HG03460 (cell line): Measurements from ENCODE around the gene MPDU1.
"Not testable (repeated sequence)": the region's sequence is repeated elsewhere in the genome, so short reads cannot be mapped to it uniquely, and the experiment has no call there.

ENCODE experiments used
- ATAC-seq: cut with Tn5 transposase; IDR thresholded peaks from one replicate; pipeline ENCODE4 v1.9.1; 2021; ENCODE audit not compliant: unreplicated experiment

MPDU1 gene

DNA sequence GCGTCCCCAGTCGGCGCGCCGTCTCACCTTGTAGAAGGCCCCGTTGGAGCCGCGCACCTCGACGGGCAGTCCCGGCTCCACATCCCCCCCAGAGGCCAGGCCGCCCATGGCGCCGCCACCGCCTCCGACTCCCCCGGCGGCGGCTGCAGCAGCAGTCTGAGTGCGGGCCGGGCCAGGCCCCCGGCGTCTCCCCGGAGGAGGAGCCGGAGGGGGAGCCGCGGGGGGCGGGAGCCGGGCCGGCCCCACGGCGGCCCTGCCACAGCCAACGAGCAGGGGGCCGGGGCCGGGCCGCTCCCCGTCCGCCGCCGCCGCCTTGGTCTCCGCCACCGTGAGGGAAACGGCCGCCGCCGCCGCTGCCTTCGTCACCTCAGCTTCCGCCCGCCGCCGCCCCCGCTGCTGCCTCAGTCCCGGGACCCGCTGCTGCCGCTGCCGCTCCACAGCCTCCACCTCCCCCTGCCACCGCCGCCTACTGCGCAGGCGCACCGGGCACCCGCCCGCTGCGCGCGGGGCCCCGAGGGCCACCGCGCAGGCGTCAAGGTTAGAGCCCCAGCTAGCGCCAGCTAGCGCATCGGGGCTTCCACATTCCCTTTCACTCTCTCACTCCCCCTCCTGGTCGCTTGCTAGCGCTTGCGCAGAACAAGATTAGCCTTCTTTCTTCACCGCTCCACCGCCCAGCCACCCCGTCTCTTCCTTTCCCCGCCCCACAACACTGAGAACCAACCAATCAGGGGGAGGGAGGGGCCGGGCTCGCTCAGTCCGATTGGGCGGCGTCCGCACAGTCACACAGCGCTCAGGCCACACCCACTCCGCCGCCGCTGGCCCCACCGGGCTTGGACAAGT, 31.0 kb downstream of the MPDU1 start, which contains the start of gene FXR2:
TSS of gene FXR2 (minus strand) at position 473 of the 840 bp plus-strand sequence. CDS start at position 108, 365 bp downstream.
- ATAC-seq: peak; percentile 85

DNA sequence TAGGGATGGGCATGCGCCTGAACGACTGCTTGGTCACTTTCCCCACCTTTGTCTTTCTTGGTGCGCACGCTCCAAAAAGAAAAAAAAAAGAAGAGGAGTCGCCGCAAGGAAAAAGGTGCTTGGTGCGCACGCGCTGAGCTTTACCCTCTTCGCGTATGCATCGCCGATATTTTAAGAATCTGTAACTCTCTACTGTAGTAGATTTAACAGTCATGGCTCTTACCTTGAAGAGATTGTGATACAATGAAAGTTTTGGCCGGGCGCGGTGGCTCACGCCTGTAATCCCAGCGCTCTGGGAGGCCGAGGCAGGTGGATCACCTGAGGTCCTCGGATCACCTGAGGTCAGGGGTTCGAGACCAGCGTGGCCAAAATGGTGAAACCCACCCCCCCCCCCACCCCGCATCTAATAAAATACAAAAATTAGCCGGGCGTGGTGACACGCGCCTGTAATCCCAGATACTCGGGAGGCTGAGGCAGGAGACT, 31.7 kb downstream of the MPDU1 start:
- no peak for ATAC-seq

DNA sequence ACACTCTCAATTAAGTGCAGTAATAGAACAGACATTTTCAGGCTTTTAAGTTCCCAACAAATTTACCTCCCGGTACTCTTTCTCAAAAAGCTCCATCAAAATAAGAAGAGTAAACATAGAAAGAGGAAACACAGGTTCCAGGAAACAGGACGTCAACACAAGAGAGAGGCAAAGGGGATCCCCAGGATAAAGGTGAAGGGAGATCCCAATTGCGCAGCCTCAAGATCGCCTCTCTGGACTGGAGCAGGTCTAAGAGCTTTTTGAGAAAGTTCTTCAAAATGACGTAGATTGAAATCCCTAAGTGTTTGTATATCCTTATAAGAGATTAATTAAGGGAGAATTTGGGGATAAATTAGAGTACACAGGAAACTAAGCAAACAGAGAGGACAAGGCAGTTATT, 35.0 kb downstream of the MPDU1 start:
- ATAC-seq: no peak

DNA sequence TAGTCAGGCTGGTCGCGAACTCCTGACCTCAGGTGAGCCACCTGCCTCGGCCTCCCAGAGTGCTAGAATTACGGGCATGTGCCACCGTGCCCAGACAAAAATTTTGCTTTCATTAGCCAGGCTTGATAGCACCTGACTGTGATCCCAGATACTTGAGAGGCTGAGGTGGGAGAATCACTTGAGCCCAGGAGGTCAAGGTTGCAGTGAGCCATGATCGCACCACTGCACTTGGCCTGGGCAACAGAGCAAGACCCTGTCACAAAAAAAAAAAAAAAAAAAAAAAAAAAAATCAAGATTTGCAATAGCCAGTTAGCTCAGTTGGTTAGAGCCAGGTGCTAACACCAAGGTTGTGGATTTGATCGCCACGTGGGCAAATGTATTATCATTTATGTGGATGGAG, 37.2 kb downstream of the MPDU1 start:
- no peak for ATAC-seq

DNA sequence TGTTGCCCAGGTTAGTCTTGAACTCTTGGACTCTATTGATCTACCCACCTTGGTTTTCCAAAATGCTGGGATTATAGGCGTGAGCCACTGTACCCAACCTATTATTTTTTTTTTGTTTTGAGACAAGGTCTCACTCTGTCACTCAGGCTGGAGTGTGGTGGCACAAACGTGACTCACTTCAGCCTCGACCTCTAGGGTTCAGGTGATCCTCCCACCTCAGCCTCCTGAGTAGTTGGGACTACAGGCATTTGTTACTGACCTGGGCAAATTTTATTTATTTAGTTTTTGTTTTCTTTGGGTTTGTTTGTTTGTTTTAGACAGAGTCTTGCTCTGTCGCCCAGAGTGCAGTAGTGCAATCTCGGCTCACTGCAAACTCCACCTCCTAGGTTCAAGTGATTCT, 40.0 kb downstream of the MPDU1 start:
- no peak for ATAC-seq

DNA sequence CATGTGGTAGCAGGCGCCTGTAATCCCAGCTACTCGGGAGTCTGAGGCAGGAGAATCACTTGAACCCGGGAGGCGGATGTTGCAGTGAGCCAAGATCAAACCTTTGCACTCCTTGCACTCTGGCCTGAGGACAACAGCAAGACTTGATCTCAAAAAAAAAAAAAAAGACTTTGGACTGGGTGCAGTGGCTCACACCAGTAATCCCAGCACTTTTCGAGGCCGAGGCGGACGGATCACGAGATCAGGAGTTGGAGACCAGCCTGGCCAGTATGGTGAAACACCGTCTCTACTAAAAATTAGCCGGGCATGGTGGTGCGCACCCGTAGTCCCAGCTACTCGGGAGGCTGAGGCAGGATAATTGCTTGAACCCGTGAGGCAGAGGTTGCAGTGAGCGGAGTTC, 42.1 kb downstream of the MPDU1 start:
- not testable (repeated sequence) for ATAC-seq

DNA sequence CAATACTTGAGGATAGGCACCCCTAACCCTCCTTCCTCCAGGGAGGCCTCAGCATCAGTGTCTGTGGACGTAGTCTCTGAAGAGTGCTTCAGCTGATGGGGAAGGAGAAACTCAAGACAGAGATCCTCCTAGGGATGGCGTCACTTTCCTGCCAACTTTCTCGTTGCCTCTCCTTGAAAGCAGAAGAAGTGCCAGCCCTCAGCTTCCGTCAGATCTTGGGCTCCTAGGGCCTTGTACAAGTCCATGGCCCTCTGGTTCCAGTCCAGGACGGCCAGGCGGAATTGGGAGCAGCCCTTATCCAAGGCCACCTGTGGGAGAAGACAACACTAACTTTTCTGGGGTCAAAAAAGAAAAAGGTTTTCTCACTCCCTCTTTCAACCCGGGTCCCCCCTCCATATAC, 42.7 kb downstream of the MPDU1 start:
- ATAC-seq: no peak

DNA sequence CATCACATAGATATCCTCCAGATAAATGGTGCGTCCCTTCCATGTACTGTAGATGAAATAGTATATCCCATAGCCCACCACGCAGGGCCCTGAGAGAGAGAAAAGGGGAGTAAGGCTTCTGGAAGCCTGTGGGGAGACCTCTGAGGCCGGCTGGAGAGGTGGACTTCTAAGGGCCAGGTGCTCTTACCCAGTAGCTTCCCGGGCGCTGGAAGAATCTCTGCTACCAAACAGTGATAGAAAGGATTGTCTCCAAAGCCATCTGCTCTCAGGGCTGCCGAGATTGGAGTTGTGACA, 43.3 kb downstream of the MPDU1 start:
- ATAC-seq: no peak

DNA sequence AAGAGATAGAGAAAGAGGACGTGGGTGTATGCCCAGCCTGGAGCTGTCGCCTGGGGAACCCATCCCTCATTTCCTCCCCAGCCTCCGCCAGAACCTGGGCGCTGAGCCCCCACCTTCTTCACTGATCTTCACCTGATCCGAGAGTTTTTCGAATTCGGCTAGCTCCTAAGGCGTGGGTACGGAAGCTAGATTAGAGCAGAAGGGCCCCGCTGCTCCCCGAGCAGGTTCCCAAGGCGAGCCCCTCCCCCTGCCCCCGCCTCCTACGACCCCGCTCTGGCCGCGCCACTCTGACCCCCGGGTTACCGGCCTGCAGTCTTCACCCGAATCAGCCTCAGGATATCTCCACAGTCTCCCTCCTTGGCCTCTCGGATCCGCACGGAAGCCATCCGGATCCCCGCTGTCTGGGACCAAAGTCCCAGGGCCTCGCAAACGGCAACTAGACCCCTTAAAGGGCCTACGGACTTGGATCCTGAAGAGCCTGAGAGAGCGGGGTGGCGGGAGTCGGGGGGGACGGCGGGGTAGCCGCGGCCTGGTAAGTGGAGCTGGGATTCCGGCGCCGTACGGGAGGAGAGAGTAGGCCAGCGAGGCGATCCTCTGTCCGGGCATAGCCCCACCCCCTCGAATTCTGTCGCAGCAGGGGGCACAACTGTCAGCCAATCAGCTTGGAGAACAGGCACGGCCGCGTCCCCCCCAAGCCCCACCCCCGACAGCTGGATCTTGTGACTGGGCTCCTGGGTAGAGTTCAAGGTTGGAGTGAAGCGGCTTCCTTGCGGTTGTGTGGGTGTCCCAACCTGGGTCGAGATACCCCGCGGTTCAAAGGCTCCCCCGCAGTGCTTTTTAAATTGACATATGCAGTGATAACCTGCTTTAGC, 43.8 kb downstream of the MPDU1 start, which contains the start of gene SAT2:
TSS of gene SAT2 (minus strand) at position 572 of the 872 bp plus-strand sequence. CDS start at position 386, 186 bp downstream.
- ATAC-seq: peak; percentile 77

DNA sequence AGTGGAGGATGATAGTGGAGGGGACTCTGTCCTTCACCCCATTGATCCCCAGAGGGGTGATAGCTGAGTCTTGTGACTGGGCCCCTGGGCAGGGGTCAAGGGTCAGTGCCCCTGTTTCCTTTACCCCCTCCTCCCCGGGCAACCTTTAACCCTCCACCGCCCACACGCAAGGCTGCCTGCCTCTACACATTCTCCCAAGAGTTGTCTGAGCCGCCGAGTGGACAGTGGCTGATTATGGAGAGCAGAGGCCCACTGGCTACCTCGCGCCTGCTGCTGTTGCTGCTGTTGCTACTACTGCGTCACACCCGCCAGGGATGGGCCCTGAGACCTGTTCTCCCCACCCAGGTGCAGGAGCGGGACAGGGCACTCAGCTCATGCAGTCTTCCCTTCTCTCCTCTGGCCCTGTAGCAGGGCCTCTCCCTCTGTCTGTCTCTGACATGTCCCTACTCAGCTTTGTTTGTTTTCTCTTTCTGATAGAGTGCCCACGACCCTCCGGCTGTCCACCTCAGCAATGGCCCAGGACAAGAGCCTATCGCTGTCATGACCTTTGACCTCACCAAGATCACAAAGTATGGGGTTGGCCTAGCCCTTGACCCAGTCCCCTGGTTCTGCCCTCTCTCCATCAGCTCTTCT, 46.4 kb downstream of the MPDU1 start, which contains the start of gene SHBG:
TSS of gene SHBG (plus strand) at position 197 of the 633 bp plus-strand sequence. CDS start at position 235, 38 bp downstream.
- ATAC-seq: no peak

DNA sequence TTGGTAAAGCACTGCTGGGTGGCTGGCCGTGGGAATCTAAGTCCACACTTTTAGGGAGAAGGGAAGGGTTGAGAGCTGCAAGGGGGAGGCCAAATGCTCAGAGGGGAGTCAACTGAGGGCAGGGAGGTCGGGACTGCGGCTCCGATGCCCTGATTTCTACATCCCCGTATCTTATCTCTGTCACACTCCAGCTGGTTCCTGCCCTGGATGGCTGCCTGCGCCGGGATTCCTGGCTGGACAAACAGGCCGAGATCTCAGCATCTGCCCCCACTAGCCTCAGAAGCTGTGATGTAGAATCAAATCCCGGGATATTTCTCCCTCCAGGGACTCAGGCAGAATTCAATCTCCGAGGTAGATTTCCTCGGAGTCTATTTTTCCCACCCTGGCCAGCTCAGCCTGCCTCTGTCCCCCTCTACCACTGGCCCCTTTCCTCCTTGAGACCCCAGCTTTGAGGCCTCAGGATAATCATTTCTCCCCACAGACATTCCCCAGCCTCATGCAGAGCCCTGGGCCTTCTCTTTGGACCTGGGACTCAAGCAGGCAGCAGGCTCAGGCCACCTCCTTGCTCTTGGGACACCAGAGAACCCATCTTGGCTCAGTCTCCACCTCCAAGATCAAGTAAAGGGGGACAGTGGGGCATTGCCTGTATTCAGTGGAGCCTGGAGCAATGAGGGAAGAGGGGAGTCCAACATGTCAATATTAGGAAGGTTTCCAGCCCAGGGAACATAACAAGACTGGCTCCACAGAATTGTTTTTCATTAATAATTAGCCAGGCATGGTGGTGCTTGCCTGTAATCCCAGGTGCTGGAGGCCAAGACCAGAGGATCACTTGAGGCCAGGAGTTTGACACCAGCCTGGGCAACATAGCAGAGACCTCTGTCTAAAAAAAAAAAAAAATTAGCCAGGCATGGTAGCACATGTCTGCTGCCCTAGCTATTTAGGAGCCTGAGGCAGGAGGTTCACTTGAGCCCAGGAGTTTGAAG, 48.0 kb downstream of the MPDU1 start:
- no peak for ATAC-seq

DNA sequence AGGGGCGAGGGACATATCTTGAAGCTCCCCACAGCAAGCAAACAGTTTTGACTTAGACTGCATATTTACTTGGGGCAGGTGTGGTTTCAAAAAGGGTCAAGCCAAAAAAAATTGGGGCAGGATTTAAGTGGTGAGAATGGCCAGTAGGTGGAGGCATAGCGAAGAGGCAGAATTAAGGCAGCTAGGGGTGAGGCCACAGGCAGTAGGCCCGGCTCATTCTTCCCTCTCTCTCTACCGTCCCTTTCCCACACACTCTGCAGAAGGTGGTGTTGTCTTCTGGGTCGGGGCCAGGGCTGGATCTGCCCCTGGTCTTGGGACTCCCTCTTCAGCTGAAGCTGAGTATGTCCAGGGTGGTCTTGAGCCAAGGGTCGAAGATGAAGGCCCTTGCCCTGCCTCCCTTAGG, 48.8 kb downstream of the MPDU1 start:
- no peak for ATAC-seq

DNA sequence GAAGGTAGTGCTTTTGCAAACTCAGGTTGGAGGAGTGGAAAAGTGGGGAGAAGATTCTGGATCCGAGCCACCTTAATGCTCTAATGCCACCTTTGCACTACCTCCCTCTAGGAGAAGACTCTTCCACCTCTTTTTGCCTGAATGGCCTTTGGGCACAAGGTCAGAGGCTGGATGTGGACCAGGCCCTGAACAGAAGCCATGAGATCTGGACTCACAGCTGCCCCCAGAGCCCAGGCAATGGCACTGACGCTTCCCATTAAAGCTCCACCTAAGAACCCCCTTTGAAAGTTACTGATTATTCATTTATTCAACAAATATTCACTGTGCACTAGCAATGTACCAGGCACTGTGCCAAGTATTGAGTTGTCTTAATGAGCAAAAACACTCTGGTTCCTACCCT, 49.4 kb downstream of the MPDU1 start:
- ATAC-seq: no peak

DNA sequence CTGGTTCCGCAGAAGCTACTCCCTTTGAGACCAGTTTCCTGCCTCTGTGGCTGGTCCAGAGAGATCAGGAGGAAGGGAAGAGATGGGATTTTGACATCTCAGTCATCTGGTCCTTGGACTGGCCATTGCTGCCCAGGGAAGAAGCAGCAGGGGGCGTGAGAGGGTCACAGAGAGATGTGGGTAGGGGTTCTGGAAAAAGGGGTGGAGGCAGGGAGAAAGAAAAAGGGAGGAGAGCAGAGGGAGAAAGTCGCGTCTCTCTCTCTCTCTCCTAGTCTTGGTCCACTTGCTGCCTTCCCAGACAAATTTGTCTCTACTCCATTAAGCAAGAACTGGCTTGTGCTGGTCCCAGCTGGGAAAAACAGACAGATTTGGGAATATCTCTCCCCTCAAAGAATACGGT, 50.7 kb downstream of the MPDU1 start:
- ATAC-seq: no peak

DNA sequence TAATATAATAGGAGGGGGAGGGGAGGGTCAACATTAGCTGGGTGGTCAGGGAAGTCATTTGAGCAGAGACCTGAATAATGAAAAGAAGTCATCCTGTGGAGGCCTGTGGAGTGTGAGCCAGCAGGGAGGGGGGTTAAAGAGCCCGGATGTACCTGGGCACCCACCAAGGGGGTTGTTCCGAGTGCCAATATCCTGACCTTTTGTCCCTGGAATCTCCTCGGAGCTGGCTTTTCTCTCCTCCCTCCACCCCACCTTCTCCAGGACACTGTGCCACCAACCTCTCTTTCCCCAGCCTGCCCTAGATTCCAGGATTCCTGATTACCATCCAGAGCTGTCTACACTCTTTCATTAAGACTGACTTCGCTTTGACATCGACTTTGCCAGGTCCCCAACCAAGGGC, 52.5 kb downstream of the MPDU1 start:
- no peak for ATAC-seq
